GM18867 (cell line): ENCODE measurements around the gene NSMF.

Experiments
- ATAC-seq: cut with Tn5 transposase; IDR thresholded peaks from one replicate; pipeline ENCODE4 v1.9.1; 2021; ENCODE audit warnings: mild to moderate bottlenecking, moderate library complexity; ENCODE audit not compliant: unreplicated experiment

Gene NSMF

DNA sequence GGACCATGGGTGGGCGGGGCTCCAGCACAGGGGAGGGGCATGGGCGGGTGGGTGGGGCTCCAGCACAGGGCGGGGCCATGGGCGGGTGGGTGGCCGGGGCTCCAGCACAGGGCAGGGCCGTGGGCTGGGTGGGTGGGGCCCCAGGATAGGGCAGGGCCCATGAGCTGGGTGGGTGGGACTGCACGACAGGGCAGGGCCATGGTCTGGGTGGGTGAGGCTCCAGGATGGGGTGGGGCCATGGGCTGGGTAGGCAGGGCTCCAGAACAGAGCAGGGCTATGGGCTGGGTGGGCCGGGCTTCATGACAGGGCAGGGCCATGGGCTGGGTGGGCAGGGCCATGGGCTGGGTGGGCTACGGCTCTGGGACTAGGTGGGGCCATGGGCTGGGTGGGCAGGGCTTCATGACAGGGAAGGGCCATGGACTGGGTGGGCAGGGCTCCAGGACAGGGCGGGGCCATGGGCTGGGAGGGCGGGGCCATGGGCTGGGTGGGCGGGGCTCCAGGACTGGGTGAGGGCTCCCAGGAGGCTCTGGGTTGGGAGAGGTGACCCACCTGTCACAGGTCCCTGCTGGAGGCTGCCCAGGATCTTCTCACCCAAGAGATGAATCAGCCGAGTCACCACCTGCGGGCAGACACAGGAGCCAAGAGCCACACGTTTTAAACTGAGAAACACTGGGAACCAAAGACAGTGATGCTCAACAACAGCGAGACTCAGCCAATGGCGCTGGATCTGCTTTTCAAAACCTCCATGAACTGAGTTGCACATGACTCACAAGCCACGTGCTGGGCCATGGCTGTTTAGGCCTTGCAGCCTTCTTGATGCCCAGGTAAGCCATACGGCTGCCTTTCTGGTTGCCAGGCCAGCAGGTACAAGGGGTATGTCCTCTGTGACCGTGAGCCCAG lies 33.6 kb upstream of the NSMF start:
- ATAC-seq: no peak

DNA sequence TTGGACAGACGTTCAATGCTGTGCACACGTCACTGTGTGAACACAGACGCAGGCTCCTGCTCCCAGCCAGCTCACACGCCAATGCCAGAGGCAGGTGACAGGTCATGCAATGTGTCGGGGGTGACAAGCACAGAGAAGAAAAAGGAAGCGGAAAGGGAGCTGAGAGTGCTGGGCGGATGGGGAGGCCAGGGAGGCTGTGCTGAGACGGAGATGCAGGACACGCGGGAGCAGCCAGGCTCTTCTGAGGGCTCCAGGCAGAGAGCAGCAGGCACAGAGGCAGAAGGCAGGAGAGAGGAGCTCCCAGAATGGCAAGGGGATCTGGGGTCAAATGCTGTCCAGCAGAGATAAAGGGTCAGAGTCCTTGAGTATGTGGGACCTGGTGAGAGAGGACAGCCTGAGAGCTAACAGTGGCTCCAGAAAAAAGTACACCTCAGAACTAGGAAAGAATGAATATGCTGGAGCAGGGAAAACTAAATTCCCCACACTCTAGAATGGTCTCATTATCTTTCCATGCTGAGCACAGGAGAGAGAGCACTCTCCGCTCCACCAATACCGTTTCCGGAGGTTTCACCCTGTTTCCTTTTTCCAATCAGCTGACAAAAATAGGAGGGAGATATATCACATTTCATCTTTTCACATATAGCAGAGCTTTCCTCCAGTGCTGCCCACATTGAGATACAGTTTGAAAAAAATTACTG lies 32.8 kb upstream of the NSMF start:
- no peak for ATAC-seq

DNA sequence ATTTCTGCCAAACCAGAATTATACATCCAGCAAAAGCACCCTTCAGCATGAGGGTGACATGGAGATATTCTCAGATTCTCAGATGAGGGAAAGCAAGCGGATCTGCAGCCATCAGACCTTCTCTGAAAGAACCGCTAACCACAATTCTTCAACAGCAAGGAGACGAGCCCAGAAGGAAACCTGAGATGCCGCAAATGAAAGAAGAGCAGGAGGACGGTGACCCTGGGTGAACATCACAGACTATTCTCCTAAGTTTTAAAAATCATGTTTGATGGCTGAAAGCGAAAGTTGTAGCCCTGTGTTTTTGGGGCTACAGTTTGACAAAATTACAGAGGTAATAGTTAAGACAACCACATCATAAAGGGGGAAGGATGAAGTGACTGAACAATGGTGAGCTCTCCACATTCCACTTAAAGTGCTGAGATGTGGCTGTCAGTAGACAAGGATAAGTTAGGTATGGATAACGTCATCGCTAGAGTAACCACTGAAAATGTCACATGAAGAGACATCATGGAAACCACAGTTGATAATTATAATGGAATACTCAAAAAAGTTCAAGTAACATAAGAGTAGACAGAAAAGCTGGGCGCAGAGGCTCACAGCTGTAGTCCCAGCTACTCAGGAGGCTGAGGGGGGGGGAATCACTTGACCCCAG lies 31.5 kb upstream of the NSMF start:
- ATAC-seq: no peak

DNA sequence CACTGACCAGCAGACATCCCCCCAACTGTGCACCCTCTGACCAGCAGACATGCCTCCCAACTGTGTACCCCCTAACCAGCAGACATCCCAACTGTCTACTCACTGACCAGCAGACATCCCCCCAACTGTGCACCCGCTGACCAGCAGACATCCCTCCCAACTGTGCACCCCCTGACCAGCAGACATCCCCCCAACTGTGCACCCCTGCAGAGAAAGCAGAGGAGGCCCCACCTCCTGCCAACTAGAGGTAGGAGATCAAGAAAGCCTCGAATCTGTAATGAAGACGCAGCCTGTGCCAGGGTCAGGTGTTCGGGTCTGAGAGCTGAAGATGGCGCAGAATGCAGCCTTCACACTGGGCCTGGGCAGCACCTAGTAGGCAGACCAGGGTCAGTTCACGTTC lies 29.8 kb upstream of the NSMF start:
- no peak for ATAC-seq

DNA sequence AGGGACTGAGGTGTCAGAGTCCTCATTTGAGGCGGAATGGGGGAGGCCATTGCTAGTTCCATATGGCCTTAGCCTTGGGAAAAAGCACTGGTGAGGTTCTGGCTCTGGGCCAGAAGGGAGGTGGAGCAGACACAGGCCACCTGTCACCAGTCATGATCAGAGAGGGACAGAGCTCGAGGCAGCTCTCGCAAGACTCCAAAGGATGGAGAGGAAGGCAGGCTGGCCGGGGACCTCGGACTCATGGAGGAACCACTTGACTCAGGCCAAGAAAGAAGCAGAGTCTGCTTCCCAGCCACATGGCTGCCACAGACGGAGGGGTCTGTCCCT lies 29.2 kb upstream of the NSMF start:
- ATAC-seq: no peak

DNA sequence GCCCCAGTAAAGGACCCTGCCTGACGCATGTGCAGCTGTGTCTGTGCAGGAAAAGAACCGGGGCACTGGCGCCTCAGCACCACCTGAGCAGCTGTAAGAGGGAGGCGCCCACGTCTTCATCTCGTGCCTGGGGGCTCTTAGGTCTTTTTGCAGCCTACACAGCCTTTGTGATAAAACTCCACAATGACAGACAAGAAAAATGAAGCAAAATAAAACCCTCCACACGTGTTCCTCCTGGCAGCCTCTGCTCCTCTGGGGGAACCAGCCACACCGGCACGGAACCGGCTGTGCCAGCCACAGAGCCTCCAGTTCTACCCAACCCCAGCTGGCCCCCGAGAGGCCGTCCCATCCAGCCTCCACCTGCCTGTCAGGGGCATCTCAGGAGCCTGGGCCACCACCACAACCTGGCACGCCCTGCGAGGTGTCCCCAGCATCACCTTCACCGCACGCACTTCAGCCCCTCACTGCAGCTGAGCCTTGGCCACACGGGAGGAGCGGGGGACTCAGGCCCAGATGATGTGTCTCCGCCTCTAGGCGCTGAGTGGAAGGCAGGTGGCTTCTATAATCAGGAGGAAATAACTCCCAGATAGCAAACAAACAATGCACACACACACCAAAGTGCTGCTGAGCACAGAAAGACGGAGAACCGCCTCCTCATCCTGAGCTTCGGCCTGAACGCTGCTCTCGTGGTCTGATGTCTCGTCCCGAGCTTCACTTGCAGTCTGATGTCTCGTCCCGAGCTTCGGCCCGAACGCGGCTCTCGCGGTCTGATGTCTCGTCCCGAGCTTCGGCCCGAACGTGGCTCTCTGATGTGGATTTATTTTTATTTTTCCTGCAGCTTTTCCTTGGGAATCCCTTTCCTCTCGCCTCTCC lies 28.6 kb upstream of the NSMF start:
- no peak for ATAC-seq

DNA sequence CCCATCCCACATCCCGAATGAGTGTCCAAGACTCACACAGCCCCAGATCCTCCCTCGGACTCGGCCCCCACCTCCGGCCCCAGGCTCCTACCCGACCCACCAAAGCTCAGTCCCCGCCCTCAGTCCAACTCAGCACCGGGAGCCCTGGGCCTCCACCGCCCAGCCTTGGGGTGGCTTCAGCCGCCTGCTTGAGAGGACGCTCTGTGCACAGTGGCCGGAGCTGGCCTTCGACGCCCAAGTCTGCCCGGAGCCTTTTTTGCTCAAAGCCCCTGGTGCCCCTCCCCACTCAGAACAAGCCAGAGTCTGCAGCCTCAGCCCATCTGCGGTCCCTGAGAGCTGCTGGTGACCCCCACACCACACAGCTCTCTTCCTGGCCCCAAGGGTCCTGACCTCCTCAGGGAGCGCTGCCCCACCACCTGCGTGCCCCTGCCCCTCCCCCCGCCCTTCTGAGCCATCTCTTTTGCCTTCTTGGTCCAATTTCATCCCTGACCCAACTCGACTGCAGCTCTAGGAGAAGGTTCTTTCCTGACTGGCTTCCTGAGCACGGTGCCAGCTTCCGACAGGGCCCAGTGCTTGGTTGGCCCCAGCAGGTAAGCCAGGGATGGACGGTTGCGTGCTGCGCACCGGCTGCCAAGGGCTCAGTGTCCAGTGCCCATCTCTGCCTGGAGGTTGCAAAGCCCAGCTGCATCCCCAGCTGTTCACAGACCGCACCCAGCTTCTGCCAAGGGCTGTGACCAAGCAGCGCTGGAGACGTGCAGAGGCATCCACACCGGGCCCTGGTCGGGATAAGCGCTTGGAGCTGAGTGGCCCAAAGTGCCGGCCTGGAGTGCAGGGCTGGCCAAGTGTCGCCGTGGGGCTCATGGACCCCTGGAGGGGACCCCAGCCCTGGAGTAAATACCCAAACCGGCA lies 27.7 kb upstream of the NSMF start:
- no peak for ATAC-seq

DNA sequence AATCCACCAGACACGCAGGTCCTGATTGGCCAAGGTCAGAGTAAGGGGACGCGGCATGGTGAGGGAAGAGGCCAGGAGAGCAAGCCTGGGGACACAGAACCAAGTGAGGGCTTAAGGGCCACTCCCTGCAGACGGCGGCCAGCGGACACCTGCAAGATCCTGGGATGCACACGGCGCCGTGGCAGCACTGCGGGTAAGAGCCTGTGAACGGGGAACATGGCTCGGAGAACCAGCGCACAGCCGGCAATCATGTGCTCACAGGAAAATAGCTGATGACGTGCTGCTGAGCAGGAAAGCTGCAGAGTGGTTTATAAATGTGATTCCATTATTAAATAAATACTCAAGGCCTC lies 27.0 kb upstream of the NSMF start:
- ATAC-seq: no peak

DNA sequence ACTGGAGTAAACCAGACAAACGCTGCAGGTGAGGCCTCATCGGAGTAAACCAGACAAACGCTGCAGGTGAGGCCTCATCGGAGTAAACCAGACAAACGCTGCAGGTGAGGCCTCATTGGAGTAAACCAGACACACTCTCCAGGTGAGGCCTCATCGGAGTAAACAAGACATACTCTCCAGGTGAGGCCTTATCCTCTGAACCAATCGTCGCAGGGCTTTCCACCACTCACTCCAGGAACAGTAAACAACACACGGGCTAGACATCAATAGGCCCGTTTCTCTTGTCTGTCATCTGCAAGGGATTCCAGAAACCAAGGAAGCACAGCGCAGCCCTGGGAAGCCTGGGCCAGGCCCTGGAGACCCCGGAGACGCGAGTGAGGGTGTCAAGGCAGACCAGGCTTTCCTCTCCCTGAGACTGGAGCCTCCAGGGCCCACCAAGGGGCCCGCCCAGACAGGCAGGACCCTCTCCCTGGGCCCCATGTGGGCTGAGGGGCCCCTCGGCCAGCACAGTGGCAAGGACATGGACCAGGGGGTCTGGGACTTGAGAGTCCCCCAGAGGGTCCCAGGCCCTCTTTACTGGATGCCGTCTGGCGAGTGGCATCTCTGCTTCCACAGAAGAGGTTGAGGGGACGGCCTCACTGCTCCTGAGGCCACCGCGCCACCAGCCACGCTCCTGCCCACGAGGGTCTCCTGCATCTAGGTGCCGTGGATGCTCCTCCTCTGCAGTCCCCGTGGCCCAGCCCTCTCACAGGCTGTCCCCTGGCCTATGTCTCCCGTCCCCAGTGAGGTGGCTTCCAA lies 26.4 kb upstream of the NSMF start:
- ATAC-seq: no peak

DNA sequence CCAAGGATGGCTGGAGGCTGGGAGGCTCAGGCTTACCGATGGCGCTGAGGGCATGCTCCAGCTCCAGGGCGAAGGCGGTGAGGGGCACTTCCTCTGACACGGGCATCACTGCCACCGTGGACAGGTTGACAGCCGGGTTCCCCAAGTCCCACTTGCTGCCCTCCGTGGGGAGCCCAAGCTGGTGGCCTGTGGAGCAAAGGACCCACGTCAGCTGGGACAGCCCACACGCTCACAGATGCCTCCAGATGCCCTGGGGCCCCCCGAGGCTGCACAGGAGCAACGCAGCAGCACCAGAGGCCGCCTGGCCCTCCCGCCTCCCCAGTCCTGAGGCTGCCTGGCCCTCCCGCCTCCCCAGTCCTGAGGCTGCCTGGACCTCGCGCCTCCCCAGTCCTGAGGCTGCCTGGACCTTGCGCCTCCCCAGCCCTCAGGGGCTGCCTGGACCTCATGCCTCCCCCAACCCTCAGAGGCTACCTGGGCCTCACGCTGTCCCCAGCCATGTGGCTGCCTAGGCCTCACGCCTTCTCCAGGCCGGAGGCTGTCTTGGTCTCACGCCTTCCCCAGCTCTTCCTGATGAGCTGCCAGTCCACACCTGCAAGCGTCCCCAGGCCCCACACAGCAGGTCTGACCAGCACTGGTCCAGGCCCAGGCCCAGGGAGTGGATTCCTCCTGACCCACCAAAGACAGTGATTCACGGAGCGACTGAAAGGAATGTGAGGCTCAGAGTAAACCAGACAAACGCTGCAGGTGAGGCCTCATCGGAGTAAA lies 25.6 kb upstream of the NSMF start:
- ATAC-seq: no peak

DNA sequence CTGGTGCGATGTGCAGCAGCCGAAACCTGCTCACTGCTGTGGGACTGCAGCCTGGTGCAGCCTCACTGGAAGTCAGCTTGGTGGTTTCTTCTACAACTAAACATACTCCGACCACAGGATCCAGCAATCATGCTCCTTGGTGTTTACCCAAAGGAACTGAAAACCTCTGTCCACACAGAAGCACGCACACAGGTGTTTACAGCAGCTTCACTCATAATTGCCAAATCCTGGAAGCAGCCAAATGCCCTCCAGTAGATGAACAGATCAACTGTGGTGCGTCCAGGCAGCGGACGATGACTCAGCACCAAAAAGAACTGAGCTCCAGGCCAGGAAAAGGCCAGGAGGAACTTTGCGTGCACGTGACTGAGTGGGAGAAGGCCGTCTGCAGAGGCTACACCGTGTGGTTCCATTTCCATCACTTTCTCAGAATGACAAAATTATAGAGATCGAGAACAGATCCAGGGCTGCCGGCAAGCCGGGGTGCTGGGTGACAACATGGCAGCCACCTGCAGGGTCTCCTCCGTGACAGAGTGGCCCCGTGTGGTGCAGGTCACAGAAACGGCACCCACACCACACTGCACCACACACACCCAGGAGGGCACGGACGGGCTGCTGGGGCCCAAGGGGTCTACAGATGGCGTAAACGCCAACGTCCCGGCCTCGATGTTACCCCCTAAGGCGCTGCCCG lies 23.1 kb upstream of the NSMF start:
- no peak for ATAC-seq

DNA sequence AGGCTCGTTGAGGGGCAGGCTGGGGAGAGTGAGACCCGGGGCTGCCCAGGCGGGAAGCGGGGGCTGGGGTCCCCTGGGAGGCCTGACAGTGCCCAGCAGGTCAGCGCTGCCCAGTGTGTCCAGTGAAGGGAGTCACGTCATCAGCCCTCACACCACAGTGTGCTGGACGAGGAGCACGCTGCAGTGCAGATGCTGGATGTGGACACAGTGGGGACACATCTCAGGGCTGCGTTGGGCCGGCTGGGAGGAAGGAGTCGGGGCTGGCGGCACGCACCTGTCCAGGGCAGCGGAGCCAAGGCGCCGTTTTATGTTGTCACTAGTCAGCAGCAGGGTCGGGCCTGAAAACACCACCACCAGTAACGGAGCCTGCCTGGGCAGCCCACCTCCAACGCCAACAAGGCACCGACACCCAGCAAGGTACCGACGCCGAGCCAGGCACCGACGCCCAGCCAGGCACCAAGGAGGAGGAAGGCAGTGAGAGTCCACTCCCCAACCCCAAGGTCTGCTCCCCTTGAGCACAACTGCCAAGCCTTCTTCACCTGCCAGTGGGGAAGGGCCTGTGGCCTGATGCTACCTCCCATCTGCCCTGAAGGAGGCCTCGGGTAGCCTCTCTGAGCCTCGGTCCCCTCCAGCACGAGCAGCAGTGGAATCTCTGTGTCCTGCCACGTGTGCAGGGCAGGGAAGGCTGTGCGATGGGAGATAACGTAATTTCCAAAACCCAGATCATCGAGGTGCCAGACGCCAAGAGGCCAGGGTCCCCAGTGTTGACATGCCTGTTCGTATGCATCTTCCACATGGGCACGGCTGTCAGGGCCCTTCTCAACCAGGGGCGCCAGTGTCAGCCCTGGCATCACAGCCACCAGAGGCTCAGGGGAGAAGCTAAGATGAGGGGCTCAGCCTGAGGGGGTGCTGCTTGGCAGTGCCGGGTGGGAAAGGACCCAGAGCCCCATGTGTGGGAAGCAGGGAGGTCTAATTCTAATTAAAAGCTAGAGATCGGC lies 21.9 kb upstream of the NSMF start:
- ATAC-seq: no peak

DNA sequence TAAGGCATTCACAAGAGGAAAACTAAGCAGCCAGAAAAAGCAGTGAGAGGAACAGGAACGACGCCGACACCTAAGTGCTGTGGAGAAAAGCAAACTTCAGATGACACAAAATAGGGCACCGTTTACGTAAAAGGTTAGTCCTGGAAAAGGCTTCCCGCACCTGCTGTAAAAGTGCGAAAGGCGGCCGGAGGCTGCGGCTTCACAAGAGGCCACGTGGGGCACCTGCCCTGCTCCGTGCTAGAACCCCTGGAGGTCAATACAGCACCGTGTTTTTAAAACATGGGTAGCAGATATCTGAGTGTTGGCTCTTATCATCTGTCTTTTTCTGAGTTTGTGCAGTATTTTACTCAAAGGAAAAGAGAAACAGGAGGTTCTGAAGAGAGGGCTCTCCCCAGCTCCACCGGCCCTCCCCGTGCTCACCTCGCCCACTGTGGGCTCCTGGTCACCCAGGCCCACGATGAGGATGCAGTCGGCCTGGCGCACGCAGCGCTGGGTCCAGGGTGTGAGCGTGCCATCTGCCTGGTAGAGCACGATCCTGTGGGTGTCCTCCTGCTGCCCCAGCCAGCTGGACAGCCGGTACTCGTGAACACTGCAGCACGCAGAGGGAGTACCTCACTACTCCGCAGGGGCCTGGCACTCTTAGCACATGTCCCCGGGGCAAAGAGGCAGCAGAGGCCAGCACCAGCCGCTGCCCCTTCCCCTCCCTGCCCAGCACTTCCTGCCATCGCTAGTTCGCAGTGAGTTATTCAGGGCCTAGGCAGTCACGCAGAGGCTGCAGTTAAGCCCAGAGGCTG lies 21.0 kb upstream of the NSMF start:
- no peak for ATAC-seq

DNA sequence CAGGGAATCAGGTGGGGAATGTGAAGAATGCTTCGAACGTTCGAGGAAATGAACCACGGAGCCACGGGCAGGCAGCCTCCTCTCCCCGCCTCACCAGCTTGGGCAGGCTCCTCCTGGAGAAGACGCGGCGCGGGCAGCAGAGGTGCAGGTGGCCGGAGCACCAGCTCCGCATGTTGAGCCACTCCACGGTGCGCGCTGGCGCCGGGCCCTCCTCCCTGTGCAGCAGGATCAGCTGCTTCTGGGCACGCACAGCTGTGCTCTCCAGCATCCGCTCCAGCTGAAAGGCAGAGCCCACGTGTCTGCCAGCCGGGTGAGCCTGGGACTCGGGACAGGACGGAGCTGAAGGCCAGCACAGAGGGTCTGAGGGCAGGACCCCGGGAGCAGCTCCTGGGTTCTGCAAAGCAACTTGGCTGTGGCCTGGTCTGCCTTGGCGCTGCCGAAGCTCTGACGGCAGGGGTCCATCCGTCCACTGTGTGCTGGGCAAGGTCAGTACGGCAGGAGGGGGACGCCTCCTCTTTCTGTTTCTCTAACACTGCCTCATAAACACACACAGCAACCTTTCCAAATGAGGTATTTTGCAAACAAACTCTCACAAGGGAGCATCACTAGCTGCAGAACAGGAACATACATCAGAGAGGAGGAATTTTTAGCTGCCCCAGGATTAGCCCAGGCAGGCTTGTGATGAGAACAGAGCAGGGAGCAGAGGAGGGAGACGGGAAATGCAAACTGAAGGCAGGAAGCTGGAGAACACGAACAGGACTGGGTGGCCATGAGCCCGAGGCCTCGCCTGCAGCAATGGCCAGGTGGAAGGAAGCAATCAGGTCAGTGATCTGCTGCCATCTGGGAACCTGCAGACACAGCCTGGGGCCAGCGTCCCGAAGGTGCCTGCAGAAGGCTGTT lies 20.1 kb upstream of the NSMF start:
- no peak for ATAC-seq

DNA sequence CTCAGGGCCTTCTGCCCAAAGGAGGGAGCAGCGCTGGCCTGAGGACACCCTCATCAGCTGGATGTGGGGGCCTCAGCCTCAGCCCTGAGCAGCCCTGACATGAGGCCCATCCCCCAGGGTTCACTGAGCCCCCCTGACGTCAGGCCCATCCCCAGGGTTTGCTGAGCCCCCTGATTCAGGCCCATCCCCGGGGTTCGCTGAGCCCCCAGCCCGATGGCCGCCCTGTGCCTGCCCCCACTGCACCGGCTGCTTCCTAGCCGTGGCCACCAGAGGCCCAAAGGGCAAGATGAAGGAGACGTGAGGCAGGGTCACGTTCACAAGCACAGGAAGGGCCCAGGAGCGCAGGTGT lies 19.5 kb upstream of the NSMF start:
- no peak for ATAC-seq
